IPS-18a (cell line): ENCODE measurements around the gene RCOR3.
"Not testable (repeated sequence)": the region's sequence is repeated elsewhere in the genome, so short reads cannot be mapped to it uniquely, and the experiment has no call there.

Experiments used
- H3K27ac ChIP-seq: one replicate; pipeline ENCODE4 v1.5.1; 2013; ENCODE audit warnings: low read length
- H3K27me3 ChIP-seq: one replicate; pipeline ENCODE4 v1.6.1; 2013; ENCODE audit warnings: mild to moderate bottlenecking, low read length; ENCODE audit not compliant: control insufficient read depth, insufficient read depth
- H3K36me3 ChIP-seq: one replicate; pipeline ENCODE4 v1.6.1; 2013; ENCODE audit warnings: low read depth, low read length; ENCODE audit not compliant: control insufficient read depth
- H3K4me1 ChIP-seq: one replicate; pipeline ENCODE4 v1.6.1; 2013; ENCODE audit warnings: low read depth, low read length; ENCODE audit not compliant: control insufficient read depth
- H3K4me3 ChIP-seq: one replicate; pipeline ENCODE4 v1.5.1; 2013; ENCODE audit warnings: low read length
- H3K9ac ChIP-seq: one replicate; pipeline ENCODE4 v1.6.1; 2013; ENCODE audit warnings: mild to moderate bottlenecking, low read length, moderate library complexity
- H3K9me3 ChIP-seq: one replicate; pipeline ENCODE4 v1.6.1; 2013; ENCODE audit warnings: low read depth, low read length; ENCODE audit not compliant: control insufficient read depth

RCOR3 gene

DNA sequence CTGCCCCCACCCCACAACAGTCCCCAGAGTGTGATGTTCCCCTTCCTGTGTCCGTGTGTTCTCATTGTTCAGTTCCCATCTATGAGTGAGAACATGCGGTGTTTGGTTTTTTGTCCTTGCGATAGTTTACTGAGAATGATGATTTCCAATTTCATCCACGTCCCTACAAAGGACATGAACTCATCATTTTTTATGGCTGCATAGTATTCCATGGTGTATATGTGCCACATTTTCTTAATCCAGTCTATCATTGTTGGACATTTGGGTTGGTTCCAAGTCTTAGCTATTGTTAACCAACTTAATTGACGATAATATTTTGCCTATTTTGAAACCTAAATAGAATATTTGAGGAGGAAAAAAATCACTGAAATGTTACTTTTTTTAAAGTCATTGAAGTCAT, 3.9 kb downstream of the RCOR3 start:
- not testable (repeated sequence) for H3K9me3 ChIP-seq, H3K4me3 ChIP-seq, H3K27ac ChIP-seq, H3K9ac ChIP-seq, H3K27me3 ChIP-seq, H3K4me1 ChIP-seq
- peaks cover 14% of the 10 kb centered on the region for H3K36me3 ChIP-seq

DNA sequence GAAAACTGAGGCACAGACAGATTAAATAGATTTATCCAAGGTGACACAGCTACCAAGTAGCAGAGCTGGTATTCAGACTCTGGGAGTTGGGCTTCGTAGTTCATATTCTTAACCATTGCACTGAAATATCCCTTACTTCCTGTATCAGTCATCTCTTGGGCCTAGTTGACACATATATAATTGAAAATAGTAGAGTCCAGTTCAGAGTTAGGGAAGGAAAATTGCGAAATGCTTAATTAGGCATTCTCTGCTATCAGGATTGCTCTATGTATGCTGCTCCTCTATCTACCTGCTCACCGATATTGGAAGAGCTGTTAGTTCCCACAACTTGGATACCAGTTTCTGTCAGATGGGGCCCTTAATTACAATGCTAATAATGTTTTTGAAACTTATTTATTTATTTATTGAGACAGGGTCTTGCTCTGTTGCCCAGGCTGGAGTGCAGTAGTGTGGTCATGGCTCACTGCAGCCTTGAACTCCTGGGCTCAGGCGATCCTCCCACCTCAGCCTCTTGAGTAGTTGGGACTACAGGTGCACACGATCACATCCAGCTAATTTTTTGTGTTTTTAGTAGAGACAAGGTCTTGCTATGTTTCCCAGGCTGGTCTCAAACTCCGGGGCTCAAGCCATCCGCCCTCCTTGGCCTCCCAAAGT, 8.2 kb downstream of the RCOR3 start:
- H3K4me1 ChIP-seq = no peaks in the 10 kb centered on the region
- no peaks in the 10 kb centered on the region for H3K9me3 ChIP-seq
- peaks cover 21% of the 10 kb centered on the region for H3K36me3 ChIP-seq
- H3K9ac ChIP-seq = no peak overlapping the region
- no peak overlapping the region for H3K4me3 ChIP-seq
- no peaks in the 10 kb centered on the region for H3K27me3 ChIP-seq
- no peak overlapping the region for H3K27ac ChIP-seq

DNA sequence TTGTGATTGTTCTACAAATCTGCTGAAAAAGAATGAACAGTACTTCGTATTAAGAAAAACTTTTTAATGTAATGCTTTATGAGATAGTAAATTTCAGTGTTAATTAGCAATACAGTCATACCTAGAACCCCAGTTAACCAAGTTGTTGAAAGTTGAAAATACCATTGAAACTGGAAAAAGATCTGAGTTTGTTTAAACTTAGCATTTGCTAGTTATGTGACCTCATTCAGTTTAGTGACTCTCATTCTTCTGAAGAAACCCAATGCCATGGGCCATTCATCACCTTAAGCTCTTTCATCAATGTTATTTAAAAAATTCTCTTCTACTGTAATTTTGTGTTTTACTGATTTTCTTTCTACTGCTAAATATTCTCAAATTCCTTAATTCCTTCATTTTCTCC, 20.2 kb downstream of the RCOR3 start:
- no peak overlapping the region for H3K9ac ChIP-seq
- no peak overlapping the region for H3K27ac ChIP-seq
- H3K9me3 ChIP-seq = no peaks in the 10 kb centered on the region
- no peak overlapping the region for H3K4me3 ChIP-seq
- H3K36me3 ChIP-seq = peaks cover 59% of the 10 kb centered on the region
- H3K27me3 ChIP-seq = no peaks in the 10 kb centered on the region
- H3K4me1 ChIP-seq = no peaks in the 10 kb centered on the region

DNA sequence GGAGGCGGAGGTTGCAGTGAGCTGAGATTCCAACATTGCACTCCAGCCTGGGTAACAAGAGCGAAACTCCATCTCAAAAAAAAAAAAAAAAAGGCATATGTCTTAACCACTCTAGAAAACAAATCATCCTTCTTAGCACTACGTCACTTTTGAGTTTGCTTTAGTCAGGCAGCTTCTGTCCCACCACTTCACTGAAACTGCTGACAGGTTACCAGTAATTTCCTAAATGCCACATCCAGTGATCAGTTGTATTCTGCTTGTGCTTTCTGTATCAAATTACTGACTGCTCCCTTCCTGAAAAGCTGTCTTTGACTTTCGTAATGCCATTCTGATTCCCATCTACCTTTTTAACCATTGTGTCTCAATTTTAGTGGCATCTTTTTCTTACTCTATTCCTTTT, 21.7 kb downstream of the RCOR3 start:
- no peak overlapping the region for H3K4me3 ChIP-seq
- H3K27me3 ChIP-seq = no peaks in the 10 kb centered on the region
- H3K36me3 ChIP-seq = peaks cover 53% of the 10 kb centered on the region
- H3K27ac ChIP-seq = no peak overlapping the region
- no peak overlapping the region for H3K9ac ChIP-seq
- no peaks in the 10 kb centered on the region for H3K4me1 ChIP-seq
- no peaks in the 10 kb centered on the region for H3K9me3 ChIP-seq

DNA sequence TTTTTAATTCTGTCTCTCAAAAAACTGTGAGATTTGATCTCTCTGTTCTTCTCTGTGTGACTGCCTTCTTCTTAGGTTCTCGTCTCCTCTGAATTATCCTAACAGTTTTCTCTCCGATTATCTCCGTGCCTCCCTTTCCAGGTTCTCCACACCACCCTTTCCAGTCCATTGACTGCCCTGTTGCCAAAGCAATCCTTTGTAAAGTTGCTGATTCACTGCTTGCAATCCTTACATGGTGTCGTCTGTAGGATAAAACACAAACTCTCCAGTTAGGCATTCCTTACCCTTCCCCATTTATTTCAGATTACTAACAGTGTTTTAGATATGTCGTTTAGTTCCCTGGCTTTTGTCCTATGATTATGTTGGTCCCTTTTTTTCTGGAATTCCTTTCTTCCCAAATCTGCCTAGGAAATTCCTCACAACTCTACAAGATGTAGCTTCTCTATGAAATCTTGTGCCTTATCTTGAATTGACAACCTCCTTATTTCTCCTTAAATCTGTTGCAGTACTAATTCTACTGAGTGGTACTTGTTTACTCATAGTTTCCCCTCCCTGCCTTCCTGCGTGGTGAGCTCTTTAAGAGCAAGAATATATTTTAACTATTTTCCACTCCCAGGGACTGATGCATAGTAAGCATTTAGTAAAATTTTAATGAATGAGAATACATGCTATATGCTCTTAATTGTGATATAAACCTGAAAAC, 22.3 kb downstream of the RCOR3 start:
- Histone ChIP-seq H3K4me3 (no peak overlapping the region), H3K36me3 (peaks cover 48% of the 10 kb centered on the region), H3K27ac (no peak overlapping the region), H3K9ac (no peak overlapping the region), H3K27me3 (no peaks in the 10 kb centered on the region), H3K4me1 (no peaks in the 10 kb centered on the region), H3K9me3 (no peaks in the 10 kb centered on the region)

DNA sequence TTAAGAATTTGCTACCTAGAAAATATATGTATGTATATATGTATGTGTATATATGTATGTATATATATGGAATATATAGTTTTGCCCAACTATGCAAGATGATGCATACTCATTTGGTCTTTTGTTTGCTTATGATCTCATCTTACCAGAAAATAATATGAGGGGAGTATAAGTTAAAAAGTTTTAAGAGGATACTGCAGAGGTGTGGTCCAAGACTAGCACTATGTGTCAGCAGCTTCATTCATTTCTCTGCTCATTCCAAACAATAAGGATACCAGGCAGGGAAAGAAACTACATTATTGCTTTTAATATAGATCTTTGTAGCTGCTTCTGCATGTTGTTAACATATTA, 22.8 kb downstream of the RCOR3 start:
- H3K27ac ChIP-seq = no peak overlapping the region

DNA sequence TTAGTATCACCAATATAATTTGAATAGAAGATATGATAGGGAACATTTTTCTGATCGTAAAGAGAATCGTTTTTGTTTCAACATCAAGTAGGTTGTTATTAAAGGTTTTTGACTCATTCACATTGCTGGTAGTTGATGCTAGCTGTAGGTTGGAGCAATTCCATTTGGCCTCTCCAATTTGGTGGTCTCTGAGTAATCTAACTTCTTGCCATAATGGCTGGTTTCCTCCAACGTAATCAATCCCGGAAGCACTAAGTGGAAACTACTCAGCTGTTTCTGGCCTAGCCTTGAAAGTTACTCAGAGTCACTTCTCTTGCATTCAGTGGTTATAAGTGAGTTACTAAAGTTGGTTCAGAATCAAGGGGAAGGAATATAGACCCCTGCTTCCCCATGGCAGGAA, 26.0 kb downstream of the RCOR3 start:
- no peaks in the 10 kb centered on the region for H3K4me1 ChIP-seq
- H3K4me3 ChIP-seq = no peak overlapping the region
- H3K9ac ChIP-seq = no peak overlapping the region
- no peak overlapping the region for H3K27ac ChIP-seq
- no peaks in the 10 kb centered on the region for H3K27me3 ChIP-seq
- peaks cover 55% of the 10 kb centered on the region for H3K36me3 ChIP-seq
- H3K9me3 ChIP-seq = no peaks in the 10 kb centered on the region

More for the DNA sequence above, 22.8 kb downstream of the RCOR3 start:
- H3K4me1 ChIP-seq = no peaks in the 10 kb centered on the region
- H3K4me3 ChIP-seq = no peak overlapping the region
- no peaks in the 10 kb centered on the region for H3K9me3 ChIP-seq
- H3K9ac ChIP-seq = no peak overlapping the region
- no peaks in the 10 kb centered on the region for H3K27me3 ChIP-seq
- H3K36me3 ChIP-seq = peaks cover 53% of the 10 kb centered on the region

DNA sequence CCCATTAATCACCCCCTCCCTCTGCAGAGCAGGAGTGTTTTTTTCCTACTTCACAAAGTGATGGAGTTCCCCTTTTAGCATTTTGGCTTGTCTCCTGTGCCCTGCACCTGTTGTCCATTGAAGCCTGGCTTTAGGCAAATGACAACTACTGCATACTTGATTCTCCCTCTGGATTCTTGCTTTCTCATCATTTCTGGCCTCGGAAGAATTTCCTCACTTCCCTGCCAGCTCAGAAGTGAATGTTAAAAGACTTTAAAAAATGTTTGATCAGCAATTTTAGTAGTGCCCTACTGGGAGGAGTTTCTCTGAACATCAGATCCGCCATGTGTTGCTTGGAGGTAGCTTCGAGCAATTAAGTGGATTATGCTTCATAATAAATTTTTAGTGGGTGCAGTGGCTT, 28.1 kb downstream of the RCOR3 start:
- Histone ChIP-seq H3K27ac (no peak overlapping the region), H3K9ac (no peak overlapping the region), H3K4me3 (no peak overlapping the region), H3K4me1 (no peaks in the 10 kb centered on the region), H3K36me3 (peaks cover 59% of the 10 kb centered on the region), H3K27me3 (no peaks in the 10 kb centered on the region), H3K9me3 (no peaks in the 10 kb centered on the region)

DNA sequence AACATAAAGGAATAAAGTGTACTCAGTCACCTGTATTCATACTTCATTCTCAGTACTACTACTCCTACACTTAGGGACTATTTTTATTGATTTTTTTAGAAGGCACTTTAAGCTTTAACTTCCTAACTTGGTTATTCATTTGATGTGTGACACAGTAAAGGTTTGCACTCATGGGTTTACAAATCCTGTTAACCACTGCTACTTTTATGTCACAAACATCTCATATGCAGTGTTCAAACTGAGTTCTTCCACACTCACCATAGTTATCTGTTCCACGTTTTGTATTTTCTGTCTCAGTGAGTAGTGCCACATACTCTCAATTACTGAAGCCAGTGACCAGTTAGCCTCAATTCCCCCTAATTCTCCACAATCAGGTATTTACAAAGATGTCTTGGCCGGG, 33.2 kb downstream of the RCOR3 start:
- H3K9ac ChIP-seq = no peak overlapping the region
- peaks cover 61% of the 10 kb centered on the region for H3K36me3 ChIP-seq
- H3K27ac ChIP-seq = no peak overlapping the region
- no peaks in the 10 kb centered on the region for H3K27me3 ChIP-seq
- no peak overlapping the region for H3K4me3 ChIP-seq
- H3K4me1 ChIP-seq = no peaks in the 10 kb centered on the region
- no peaks in the 10 kb centered on the region for H3K9me3 ChIP-seq

DNA sequence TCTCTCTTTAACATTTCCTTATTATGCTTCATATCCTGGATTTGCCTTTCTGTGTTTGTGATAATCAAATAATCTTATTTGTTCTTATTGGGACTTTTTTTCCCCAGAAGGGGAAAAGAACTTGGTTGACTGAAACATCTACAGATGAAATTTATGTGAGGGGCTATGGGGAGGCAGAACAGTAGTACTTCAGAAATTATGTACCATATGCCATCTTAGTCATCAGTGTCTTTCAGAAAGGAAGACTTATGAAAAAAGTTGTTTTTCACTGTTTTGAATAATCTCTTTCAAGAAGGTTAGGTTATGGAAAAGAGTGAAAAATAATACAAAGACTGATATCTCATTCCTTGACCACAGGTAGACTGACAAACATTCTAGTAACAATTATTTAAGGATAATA, 37.2 kb downstream of the RCOR3 start:
- H3K36me3 ChIP-seq = peaks cover 46% of the 10 kb centered on the region
- no peak overlapping the region for H3K27ac ChIP-seq
- H3K4me1 ChIP-seq = peaks cover 6% of the 10 kb centered on the region
- H3K27me3 ChIP-seq = no peaks in the 10 kb centered on the region
- no peak overlapping the region for H3K4me3 ChIP-seq
- H3K9me3 ChIP-seq = no peaks in the 10 kb centered on the region
- no peak overlapping the region for H3K9ac ChIP-seq

DNA sequence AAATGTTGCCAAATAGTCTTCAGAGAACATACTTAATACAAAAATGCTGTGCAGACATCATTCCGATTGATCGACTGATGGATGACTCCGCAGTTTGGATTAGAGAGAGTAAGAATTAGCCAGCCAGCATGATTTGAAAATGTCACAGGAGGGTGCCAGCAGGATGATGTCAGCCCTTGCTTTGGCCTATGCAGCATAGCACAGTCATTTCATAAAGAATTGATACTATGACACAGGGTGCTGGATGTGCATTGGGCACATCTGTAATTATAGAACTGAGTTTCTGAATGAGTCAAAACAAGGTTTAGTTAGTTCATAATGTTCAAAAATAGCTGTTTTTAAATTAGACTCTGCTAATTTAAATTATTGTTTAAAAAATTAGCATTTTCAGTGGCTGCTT, 45.9 kb downstream of the RCOR3 start:
- no peaks in the 10 kb centered on the region for H3K4me1 ChIP-seq
- H3K36me3 ChIP-seq = peaks cover 18% of the 10 kb centered on the region
- no peaks in the 10 kb centered on the region for H3K27me3 ChIP-seq
- no peaks in the 10 kb centered on the region for H3K9me3 ChIP-seq
- H3K27ac ChIP-seq = no peak overlapping the region
- H3K4me3 ChIP-seq = no peak overlapping the region
- H3K9ac ChIP-seq = no peak overlapping the region

DNA sequence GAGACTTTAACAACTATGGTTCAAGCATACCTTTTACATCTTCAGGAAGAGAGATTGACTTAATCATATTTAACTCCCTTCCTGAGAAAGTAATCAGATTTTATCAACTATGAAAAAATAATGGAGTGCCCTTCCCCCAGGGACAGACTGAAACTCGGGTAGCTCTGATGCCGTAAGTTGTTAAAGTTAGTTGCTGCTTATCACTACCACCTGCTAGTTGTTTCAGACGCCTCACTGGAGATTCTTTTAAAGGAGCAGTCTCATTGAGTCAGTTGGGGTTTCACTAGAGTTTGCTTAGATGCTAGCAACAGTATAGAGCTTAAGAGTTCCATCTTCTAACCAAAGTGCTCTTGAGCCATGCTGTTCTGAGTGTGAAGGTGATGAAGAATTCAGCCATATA, 50.5 kb downstream of the RCOR3 start:
- peaks cover 29% of the 10 kb centered on the region for H3K36me3 ChIP-seq

More for the DNA sequence above, 50.5 kb downstream of the RCOR3 start:
- Histone ChIP-seq H3K4me1 (no peaks in the 10 kb centered on the region), H3K9ac (no peak overlapping the region), H3K4me3 (no peak overlapping the region), H3K9me3 (no peaks in the 10 kb centered on the region), H3K27me3 (no peaks in the 10 kb centered on the region), H3K27ac (no peak overlapping the region)
